ENCODE measurements around the gene TSEN2. TPM values are rescaled to one million over a fixed set of nuclear protein-coding genes. Genes with fewer than 3 reads are reported as not detected.

Gene TSEN2
- total RNA-seq, 2 donors from 2014 or later, result 13.8 TPM

DNA sequence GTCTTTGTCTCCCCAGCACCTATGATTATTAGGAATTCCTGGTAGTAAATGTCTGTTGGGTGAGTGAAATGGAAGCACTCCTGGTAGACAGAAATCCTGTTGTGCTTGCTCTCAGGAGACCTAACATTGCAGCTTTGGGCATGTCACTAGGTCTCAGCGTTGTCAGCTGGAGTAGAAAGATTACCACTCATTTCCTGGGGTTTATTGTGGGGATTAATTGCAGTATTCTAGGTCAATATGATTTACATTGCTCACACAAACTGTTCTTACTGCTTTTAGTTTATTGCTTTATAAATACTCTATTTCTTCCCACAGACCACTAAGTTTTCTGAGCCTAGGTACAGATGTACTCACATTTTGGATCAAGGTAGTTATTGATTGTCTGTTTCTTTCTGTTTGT is 5.1 kb downstream of the TSEN2 start:
- no peak for DNase-seq (ENCODE audit: low spot score)
- intact Hi-C loops (cut with DNase I), result no loop called here

DNA sequence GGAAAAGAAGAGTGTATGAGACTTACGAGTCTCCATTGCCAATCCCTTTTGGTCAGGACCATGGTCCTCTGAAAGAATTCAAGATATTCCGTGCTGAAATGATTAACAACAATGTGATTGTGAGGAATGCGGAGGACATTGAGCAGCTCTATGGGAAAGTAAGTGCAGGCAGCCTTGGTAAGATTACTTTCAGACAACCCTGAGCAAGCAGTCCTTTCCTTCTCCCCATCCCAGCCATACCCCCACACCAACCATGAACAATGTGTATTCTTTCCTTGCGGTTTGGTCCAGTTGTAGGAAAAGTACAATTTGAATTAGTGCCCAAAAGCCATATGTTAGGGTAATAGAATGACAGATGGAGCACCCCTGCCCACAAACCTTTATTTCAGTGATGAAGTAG is 5.6 kb downstream of the TSEN2 start:
- no peak for DNase-seq (ENCODE audit: low spot score)
- intact Hi-C loops (cut with DNase I), result no loop called here

DNA sequence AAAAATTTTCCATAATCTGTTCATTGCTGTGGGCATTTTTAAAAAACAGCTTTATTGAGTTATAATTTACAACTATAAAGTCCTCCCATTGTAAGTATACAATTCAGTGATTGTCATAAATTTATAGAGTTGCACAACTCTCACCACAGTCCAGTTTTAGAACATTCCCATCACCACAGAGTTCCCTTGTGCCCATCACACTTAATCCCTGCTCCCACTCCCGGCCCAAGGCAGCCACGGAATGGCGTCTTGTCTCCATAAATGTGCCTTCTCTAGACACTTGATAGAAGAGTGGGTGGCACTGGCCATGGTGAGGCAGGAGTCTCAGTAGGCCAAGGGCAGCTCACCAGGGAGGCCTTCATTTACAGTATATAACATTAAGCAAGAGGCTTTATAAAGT is 6.3 kb downstream of the TSEN2 start:
- intact Hi-C loops (cut with DNase I), result no loop called here
- no peak for DNase-seq (ENCODE audit: low spot score)

DNA sequence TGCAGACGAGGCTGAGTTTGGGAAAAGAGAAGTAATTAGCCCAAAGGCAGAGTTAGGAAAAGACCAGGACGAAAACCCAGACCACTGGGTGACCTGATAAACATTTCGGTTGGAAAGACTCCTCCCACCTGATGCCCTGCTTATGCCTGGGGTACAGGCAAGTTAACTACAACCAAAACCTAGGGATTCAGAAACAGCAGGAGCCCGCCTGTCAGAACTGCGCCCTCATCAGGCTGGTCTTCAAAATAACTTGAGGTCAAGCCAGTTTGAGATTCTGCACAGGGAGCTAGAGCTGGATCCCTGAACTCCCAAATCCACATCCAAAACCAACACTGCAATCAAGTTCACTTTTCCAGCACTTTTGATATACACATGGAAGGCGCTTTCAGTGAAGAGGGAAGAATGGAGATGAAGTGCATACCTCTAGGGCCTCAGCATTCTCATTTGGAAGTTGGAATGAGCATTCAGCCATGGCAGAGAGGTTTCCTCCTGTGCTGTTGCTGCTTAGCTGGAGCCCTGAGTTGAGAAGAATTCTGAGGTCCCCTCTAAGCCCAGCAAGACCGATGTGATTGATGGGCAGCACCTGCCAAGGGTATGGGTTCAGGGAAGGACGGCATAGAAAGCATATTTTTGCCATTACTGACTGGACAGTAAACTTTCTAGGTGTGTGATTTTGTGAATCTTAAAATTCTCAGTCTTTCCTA is 11.6 kb downstream of the TSEN2 start:
- DNase-seq (ENCODE audit: low spot score), result no peak
- intact Hi-C loops (cut with DNase I), result no loop called here

DNA sequence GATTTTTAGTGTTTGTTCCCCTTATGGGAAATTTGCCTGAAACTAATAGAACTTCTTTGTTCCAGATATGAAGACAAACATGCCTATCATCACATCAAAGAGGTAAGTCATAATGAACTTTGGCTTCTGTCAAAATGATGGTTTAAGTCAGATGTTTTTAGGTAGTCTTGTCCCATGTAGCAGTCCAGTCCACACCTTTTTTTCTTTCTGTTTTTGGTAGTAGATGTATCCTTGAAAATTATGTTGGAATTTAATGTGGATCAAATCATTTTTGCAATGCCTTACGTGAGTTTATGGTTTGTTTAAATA is 12.1 kb downstream of the TSEN2 start:
- DNase-seq (ENCODE audit: low spot score), result no peak
- intact Hi-C loops (cut with DNase I), result no loop called here

DNA sequence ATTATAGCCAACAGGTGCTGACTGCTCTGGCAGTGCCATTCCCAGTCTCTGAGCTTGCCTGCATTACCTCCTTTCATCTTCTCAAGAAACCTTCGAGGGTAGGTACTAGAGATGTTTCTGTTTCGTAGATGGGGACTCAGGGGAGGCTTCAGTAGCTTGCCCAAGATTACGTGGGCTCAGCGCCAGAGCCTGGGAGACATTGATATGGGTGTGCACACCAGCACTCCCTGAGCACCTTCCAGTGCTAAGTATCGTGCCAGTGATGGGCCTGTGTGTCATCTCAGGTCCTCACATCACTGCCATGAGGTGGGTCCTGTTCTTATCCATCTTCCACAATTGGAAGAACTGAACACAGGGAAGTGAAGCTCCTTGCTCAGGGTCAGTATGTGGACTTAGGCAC is 15.2 kb downstream of the TSEN2 start:
- intact Hi-C loops (cut with DNase I), result no loop called here
- DNase-seq (ENCODE audit: low spot score), result no peak

DNA sequence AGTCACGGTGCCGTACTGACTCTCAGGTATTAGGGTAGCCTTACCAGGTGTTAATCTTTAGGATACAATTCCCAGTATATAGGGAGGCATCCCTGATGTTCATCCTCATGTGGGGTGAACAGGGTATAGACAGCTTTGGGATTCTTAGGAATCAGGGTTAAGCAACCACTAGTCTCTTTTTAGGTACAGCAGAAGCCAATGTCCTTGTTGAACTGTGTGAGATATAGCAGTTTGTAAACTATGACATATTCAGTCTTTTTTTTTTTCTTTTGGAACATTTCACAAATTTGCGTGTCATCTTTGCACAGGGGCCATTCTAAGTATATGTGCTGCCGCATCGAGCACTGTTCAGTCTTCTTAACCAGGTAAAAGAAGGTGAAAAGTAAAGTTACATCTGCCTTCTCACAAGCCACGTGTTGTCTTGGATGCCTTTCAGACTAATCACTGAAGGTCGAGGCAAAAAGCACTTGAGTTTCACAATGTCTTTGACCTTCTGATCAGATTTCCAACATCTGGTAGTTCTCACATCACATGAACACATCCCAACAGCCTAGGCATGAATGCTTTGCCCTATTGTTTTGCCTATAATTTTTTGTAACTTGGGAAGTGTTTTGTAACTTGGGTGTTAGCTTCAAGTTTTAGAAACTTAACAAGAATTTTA is 17.2 kb downstream of the TSEN2 start:
- DNase-seq (ENCODE audit: low spot score), result no peak
- intact Hi-C loops (cut with DNase I), result no loop called here

DNA sequence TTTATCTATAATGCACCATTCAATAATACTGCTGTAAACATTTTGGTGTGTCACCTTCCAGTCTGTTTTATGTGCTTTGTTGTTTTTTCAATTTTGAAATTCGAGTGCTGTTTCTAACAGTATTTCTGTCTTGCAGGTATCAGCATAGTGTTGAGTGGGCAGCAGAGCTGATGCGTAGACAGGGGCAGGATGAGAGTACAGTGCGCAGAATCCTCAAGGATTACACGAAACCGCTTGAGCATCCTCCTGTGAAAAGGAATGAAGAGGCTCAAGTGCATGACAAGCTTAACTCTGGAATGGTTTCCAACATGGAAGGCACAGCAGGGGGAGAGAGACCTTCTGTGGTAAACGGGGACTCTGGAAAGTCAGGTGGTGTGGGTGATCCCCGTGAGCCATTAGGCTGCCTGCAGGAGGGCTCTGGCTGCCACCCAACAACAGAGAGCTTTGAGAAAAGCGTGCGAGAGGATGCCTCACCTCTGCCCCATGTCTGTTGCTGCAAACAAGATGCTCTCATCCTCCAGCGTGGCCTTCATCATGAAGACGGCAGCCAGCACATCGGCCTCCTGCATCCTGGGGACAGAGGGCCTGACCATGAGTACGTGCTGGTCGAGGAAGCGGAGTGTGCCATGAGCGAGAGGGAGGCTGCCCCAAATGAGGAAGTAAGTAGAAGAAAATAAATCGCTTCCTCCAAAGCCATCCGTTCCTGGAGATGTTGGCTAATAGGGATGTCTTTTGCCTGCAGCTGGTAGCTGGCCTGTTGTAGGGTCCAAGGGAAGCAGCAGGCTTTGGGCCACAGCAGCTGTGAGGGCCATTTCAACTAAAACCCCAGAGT is 19.1 kb downstream of the TSEN2 start:
- DNase-seq (ENCODE audit: low spot score), result no peak
- intact Hi-C loops (cut with DNase I), result no loop called here

DNA sequence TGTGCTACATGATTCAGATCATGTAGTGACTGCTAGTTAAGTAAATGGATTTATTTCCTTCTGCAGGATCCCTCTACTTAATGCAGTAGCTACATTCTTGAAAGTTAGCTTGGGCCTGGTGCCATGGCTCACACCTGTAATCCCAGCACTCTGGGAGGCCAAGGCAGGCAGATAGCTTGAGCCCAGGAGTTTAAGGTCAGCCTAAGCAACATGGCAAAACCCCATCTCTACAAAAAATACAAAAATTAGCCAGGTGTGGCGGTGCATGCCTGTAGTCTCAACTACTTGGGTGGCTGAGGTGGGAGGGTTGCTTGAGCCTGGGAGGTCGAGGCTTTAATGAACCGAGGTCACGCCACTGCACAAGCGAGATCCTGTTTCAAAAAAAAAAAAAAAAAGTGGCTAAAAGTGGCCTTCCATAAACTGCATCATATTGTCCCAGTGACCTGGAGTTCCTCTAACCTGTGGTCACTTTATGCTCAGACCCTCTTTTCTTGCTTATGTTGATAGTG is 22.0 kb downstream of the TSEN2 start:
- intact Hi-C loops (cut with DNase I), result no loop called here
- DNase-seq (ENCODE audit: low spot score), result no peak

DNA sequence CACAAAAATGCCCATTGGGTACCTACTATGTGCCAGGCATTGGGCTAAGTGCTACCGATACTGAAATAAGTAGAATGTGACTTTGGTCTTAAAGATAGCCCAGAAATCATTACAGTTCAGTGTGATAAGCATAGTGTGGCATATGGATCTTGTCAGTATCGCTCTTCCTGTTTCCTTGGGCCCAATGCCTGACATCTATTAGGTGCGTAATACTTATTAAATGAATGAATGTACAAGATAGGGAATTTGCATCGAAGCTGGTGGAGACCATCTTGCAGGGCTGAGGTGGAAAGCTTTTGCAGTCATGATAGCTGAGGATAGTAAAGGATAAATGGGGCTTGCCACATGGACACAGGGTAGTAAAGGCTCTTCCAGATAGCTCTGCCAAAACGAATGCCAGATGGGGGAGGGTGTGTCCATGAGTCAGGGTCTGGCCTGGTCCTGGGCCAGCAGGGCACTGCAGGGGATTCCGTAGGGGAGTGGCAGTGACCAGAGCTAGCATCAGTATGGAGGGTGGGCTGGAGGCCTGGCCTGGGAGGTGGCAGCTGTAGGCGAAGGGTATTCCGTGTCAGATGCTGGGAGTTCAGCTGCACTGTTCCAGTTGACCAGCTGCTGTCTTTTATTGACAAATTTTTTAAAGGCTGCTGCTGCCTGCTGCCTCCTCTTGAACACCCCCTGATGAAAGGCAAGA is 23.5 kb downstream of the TSEN2 start:
- intact Hi-C loops (cut with DNase I), result no loop called here
- DNase-seq (ENCODE audit: low spot score), result no peak

DNA sequence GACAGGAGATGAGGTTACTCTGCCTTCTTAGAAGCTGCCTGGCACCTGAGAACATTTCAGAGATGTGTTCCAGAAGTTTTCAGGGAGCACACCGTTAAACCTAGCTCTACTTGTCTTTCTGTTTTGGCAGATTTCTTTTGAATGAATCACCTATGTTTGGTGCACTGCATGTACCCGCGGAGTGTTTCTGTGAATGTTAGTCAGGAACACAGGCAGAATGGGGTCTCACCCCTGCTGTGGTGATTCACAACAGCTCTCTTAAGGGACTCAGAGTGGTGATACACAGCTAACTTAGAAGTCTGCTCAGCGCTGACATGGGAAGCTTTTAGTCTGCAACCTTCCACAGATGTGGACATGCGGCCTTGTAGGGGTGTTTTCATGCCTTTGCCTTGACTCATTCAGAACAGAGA is 24.0 kb downstream of the TSEN2 start:
- intact Hi-C loops (cut with DNase I), result no loop called here
- DNase-seq (ENCODE audit: low spot score), result no peak

DNA sequence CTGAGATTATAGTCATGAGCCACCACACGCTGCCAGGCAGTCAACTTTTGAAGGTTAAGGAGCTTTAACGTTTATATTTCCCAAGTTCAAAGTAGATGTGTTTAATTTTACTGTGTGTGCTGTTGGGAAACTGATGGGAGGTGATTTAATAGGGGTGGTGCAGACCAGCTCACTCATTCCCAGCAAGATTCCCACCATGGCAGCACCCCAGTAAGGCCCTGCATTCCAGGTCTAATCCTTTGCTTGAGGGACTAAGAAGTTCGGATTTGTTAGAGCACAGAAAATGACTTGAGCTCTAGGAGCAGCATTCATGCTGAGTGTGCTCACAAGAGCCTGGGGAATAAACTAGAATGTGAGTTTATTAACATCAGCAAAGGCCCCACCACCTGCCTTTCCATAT is 25.2 kb downstream of the TSEN2 start:
- intact Hi-C loops (cut with DNase I), result no loop called here

DNA sequence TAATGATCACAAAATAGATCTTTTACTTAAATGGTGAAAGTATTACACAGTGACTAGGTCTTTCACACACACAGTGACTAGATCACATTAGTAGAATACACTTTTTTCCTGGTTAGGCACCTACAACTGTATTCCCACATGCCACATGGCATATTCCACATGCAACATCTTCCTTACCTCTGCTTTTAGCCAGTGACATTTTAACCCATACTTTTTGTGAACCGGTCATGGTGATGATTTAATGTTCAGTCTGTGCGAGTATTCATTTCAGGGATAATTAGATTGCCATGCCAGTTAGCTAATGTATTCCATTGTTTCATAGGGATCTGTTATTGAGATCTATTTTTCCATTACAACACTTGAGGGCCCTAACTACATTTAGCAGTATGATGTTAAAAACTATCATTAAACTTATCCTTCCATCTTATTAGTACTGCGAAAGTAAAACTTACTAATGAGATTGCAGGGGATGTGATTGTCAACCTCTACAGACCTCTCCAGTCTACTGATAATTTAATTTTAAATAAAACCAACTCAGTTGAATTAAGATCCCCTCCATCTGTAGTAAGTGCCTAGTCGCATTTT is 28.3 kb downstream of the TSEN2 start:
- DNase-seq (ENCODE audit: low spot score), result no peak
- intact Hi-C loops (cut with DNase I), result no loop called here

More for the DNA sequence above, 25.2 kb downstream of the TSEN2 start:
- no peak for DNase-seq (ENCODE audit: low spot score)

DNA sequence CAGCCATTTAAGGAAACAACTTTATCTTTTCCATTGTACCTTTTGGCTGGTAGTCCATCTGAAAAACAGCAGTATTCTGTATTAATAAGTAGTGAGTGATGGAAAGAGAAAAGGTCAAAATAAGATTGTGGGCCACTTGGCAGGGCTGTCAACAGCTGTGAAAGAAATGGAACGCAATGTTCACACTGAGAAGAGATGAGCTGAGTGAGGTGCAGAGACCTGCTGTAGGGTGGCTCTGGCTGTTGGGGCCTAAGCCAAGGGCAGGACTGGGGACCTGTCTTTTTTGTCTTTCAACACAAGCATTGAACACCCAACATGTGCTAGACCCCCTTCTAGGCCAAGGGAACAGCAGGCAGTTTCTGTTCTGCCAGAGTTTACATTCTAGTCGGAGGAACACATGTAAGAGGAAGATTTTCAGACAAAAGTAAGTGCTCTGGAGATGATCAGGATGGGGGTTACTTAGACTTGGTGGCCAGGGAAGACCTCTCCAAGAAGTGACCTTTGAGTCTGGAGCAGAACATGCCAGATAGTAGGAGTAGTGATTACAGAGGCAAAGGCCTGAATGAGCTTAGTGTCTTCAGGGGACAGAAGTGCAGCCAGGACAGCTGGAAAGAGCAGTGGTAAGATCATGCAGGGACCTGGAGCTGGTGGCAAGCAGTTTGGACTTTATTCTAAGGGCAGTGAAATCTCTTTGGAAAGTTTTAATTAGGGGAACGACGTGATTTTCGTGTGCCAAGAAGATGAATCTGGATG is 29.6 kb downstream of the TSEN2 start:
- no peak for DNase-seq (ENCODE audit: low spot score)
- intact Hi-C loops (cut with DNase I), result no loop called here

DNA sequence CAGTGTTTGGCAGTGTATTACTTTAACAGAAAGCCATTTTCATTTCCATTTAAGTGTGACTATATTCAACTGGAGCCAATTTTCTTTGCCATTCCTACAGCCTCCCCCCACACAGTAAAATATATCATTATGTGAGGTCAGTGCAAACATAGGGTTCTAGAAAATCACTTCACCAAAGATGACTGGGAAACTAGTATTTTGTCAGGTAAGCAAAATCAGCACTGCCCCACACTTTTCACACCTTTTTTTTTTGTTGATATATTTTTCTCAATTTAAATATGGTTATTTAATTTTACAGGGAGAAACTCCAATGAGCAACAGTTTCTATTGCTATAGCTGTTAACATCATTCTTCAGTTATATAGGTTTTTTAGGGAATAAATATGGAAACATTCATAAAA is 31.4 kb downstream of the TSEN2 start:
- no peak for DNase-seq (ENCODE audit: low spot score)
- intact Hi-C loops (cut with DNase I), result no loop called here

DNA sequence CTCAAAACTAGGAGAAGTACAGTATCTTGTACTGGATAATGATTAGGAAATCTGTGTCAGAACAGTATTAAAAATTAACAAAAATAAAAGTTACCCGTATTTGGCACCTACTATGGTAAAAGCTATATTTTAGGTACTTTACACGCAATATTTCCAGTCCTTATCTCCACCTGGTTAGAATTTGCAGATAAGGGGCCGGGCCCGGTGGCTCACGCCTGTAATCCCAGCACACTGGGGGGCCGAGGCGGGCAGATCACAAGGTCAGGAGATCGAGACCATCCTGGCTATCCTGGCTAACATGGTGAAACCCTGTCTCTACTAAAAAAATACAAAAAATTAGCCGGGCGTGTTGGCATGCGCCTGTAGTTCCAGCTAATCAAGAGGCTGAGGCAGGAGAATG is 32.6 kb downstream of the TSEN2 start:
- intact Hi-C loops (cut with DNase I), result no loop called here

DNA sequence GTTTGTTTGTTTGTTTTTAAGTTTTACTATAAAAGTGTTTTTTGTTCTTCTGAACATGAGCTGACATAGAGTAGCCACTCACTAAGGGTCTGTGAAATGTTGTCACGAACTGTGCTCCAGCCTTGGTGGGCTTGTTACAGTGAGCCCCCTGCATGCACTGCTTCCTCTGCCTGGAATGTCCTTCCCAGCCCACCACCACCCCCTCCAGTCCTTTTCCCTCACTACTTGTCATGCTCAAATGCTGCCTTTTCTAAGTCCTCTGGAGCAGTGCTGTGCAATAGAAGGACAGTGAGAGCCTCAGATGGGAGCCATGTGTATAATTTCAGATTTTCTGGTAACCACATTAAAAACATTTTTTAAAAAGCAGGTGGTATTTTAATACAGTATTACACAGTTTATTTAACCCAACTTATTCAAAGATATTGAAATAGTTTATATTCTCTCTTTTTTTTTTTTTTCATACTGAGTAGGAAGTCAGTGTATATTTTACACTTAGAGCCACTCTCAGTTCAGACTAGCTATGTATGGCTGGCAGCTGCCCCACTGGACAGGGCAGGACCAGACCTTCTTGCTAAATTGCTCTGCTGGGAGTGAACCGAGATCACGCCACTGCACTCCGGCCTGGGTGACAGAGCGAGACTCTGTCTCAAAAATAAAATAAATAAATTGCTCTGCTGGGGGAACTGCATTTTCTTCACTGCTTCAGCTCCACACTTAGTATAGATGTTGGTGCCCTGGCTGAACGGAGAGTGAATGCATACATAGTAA is 34.2 kb downstream of the TSEN2 start:
- DNase-seq (ENCODE audit: low spot score), result no peak
- intact Hi-C loops (cut with DNase I), result no loop called here

More for the DNA sequence above, 32.6 kb downstream of the TSEN2 start:
- DNase-seq (ENCODE audit: low spot score), result no peak

DNA sequence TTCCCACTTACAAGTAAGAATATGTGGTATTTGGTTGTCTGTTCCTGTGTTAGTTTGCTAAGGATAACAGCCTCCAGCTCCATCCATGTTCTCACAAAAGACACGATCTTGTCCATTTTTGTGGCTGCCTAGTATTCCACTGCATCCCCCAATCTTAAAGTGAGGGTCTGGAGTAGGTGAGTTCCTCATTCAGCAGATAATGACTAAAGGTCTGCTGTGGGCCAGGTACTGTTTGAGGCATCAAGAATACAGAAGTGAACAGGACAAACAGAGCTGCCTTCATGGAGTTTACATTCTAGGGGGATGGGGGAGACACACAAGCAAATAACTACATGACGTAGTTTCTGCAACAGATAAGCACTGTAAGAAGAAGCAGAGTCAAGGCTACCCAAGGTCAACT is 36.7 kb downstream of the TSEN2 start:
- intact Hi-C loops (cut with DNase I), result no loop called here
- no peak for DNase-seq (ENCODE audit: low spot score)

All from posterior vena cava (tissue), 2 donors.